H1 (cell line): Measurements from ENCODE around the gene NAA11. TPM values are rescaled to one million over a fixed set of nuclear protein-coding genes. Genes with fewer than 3 reads are reported as not detected.

ENCODE experiments used
- E2F6 ChIP-seq: IDR thresholded peaks from 2 replicates; pipeline ENCODE4 v1.6.1; 2012; ENCODE audit warnings: inconsistent platforms
- KDM4A ChIP-seq: IDR thresholded peaks from one replicate; pipeline ENCODE4 v1.7.1; 2012; ENCODE audit warnings: low read depth, mild to moderate bottlenecking, moderate library complexity, low read length, inconsistent platforms; ENCODE audit not compliant: severe bottlenecking
- MAX ChIP-seq: IDR thresholded peaks from 2 replicates; pipeline ENCODE4 v1.6.1; 2012; ENCODE audit warnings: inconsistent platforms
- SUZ12 ChIP-seq: fragments of 200-600 bp; sonication (generic); IDR thresholded peaks from 2 replicates; pipeline ENCODE4 v1.6.1; 2012; ENCODE audit warnings: mild to moderate bottlenecking, inconsistent platforms, low read length, moderate library complexity, mixed read lengths
- TAF1 ChIP-seq: IDR thresholded peaks from 2 replicates; pipeline ENCODE4 v1.6.1; 2011; ENCODE audit warnings: mild to moderate bottlenecking, low read depth, low read length
- USF2 ChIP-seq: IDR thresholded peaks from 2 replicates; pipeline ENCODE4 v1.6.1; 2011; ENCODE audit warnings: low read length, improper control_type of control experiment
- polyA plus RNA-seq, 7 experiments: library from polyadenylated mRNA; depleted of rRNA in 3 of 7; stranded (reverse) in 5 of 7; unstranded in 2 of 7; fragments of >200 nt in 5 of 7; fragments of 200-250 nt in 2 of 7; gene quantifications; 1 replicate in 5 of 7; 2 replicates in 1 of 7; 4 replicates in 1 of 7; pipeline versions ENCODE4 v1.2.1 to v1.2.3, GENCODE V29; 2011 to 2013; ENCODE audit warnings: missing spikeins in 2 of 7, mixed read lengths in 2 of 7
- total RNA-seq: library from RNA; stranded (reverse); fragmentation: NEBNext Ultra II Directional; extraction: Animal tissue kit (Norgen Biotek cat#: 25700); gene quantifications from 2 replicates; pipeline ENCODE4 v1.2.1, GENCODE V29; 2021

The NAA11 gene
- total and polyA plus RNA-seq, 2 of the 8 experiments (the other 6 are each of a cell fraction or from before 2014, with no cell fraction given): not detected

- TF ChIP-seq E2F6 (no peak), TAF1 (no peak), SUZ12 (no peak), KDM4A (no peak), MAX (no peak), USF2 (no peak)
These were observed 29.0 kb downstream of the NAA11 start (continued) for GRCh38 chr4:79296768-79297428.
